ENCODE measurements around the gene LRRC28. TPM values are rescaled to one million over a fixed set of nuclear protein-coding genes. Genes with fewer than 3 reads are reported as not detected.

LRRC28 gene
- polyA plus RNA-seq, 1 experiment: 23.5 TPM

DNA sequence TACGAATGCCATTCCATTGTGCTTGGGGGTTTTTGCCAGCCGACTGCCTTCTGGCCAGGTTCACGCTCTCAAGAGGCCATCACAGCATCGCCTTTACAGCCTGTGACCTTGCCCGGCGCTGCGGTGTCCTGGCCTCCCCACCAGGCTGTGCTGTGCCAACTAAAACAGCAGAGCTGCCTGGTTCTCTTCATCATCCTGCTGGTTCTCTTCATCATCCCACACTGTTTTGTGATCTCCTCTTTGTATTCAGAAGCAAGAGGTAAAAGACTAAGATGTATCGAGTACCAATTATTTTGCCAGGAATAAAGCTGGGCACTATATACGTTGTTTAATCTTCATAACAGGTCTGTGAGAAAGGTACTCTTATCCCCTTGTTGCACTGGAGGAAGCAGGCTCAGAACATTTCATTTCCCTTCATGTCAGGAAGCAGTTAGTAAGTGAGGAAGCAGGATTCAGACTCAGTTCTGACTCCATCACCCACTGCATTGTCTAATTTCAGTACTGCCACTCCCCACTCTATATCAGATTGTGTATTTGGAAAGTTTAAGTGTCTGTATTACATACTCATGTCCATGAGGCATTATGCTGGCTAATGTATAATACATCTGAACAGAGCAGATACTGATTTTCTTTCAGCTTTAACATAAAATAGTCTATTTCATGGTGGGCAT is 92.7 kb downstream of the LRRC28 start:
- POLR2A ChIA-PET: no interaction called here
- Histone ChIP-seq H3K36me3 (ENCODE audit: control insufficient read depth, insufficient read depth, low read length) (no peaks in the 10 kb centered on the region), H3K27me3 (ENCODE audit: control insufficient read depth, insufficient read depth, low read length) (no peaks in the 10 kb centered on the region), H3K4me3 (ENCODE audit: low read depth, low read length) (no peak overlapping the region)
- CTCF ChIA-PET: interaction anchor here (0.8 to 2.2 kb wide), 4 partner anchors 11 to 360 kb away, joined by 3 to 10 read pairs (median 4); no protein-coding TSS in a partner anchor
- no peak for DNase-seq (ENCODE audit: low read depth)
- TF ChIP-seq CTCF (IDR thresholded peaks at IDR 0.05; ENCODE audit: insufficient read depth, low read depth, low read length): no peak

GRCh38 chr15:99344639-99345038 is 93.4 kb downstream of the LRRC28 start:
- ChIA-PET POLR2A (no interaction called here), CTCF (interaction anchor here (0.8 to 2.2 kb wide), 3 partner anchors 10 to 360 kb away, joined by 3 to 10 read pairs (median 5); no protein-coding TSS in a partner anchor)
- no peaks in the 10 kb centered on the region for H3K36me3 ChIP-seq (ENCODE audit: control insufficient read depth, insufficient read depth, low read length)
- no peak for DNase-seq (ENCODE audit: low read depth)
- H3K4me3 ChIP-seq (ENCODE audit: low read depth, low read length): no peak overlapping the region
- H3K27me3 ChIP-seq (ENCODE audit: control insufficient read depth, insufficient read depth, low read length): no peaks in the 10 kb centered on the region
- no peak for TF ChIP-seq CTCF (IDR thresholded peaks at IDR 0.05; ENCODE audit: insufficient read depth, low read depth, low read length)

- POLR2A ChIA-PET: no interaction called here
- TF ChIP-seq CTCF (IDR thresholded peaks at IDR 0.05; ENCODE audit: insufficient read depth, low read depth, low read length): no peak
- no peaks in the 10 kb centered on the region for H3K27me3 ChIP-seq (ENCODE audit: control insufficient read depth, insufficient read depth, low read length)
- no peak for DNase-seq (ENCODE audit: low read depth)
- H3K36me3 ChIP-seq (ENCODE audit: control insufficient read depth, insufficient read depth, low read length): no peaks in the 10 kb centered on the region
- no peak overlapping the region for H3K4me3 ChIP-seq (ENCODE audit: low read depth, low read length)
- CTCF ChIA-PET: interaction anchor here (2.1 to 2.2 kb wide), 2 partner anchors 26 to 359 kb away, joined by 5 to 10 read pairs; no protein-coding TSS in a partner anchor
Observed at GRCh38 chr15:99345242-99345641, 94.0 kb downstream of the LRRC28 start.

DNA sequence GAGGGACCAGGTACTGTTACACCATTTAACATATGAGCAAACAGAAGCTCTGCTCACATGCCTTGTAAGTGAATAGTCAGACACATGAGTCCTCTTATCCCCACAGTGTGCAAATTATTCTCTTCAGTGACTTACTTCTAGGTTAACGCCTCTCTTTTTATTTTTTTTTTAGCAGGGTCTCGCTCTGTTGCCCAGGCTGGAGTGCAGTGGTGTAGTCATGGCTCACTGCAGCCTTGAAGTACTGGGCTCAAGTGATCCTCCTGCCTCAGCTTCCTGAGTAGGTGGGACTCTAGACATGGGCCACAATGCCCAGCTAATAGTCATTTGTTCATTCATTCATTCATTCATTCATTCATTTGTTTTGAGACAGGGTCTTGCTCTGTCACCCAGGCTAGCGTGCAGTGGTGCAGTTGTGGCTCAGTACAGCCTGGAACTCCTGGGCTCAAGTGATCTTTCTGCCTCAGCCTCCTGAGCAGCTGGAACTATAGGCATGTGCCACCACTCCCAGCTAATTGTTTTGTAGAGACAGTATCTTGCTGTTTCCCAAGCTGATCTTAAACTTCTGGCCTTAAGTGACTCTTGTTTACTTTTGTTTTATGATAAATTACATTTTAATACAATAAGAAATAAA is 94.7 kb downstream of the LRRC28 start:
- ChIA-PET POLR2A (no interaction called here), CTCF (interaction anchor here (1.4 to 1.6 kb wide), 2 partner anchors 9 to 15 kb away, joined by 4 to 5 read pairs; no protein-coding TSS in a partner anchor)
- Histone ChIP-seq H3K4me3 (ENCODE audit: low read depth, low read length) (no peak overlapping the region), H3K27me3 (ENCODE audit: control insufficient read depth, insufficient read depth, low read length) (no peaks in the 10 kb centered on the region), H3K36me3 (ENCODE audit: control insufficient read depth, insufficient read depth, low read length) (no peaks in the 10 kb centered on the region)
- no peak for TF ChIP-seq CTCF (IDR thresholded peaks at IDR 0.05; ENCODE audit: insufficient read depth, low read depth, low read length)
- no peak for DNase-seq (ENCODE audit: low read depth)

- CTCF ChIA-PET: interaction anchor here (1.3 to 1.4 kb wide), 2 partner anchors 10 to 357 kb away, joined by 3 to 5 read pairs; no protein-coding TSS in a partner anchor
Observed at GRCh38 chr15:99347574-99347973, 96.3 kb downstream of the LRRC28 start.

More at GRCh38 chr15:99347574-99347973, 96.3 kb downstream of the LRRC28 start:
- POLR2A ChIA-PET: no interaction called here
- Histone ChIP-seq H3K36me3 (ENCODE audit: control insufficient read depth, insufficient read depth, low read length) (no peaks in the 10 kb centered on the region), H3K27me3 (ENCODE audit: control insufficient read depth, insufficient read depth, low read length) (no peaks in the 10 kb centered on the region), H3K4me3 (ENCODE audit: low read depth, low read length) (no peak overlapping the region)
- no peak for TF ChIP-seq CTCF (IDR thresholded peaks at IDR 0.05; ENCODE audit: insufficient read depth, low read depth, low read length)
- DNase-seq (ENCODE audit: low read depth): no peak
